AG04449 (cell line): ENCODE results near the gene ARHGEF26.
"Not testable (repeated sequence)": the region's sequence is repeated elsewhere in the genome, so short reads cannot be mapped to it uniquely, and the experiment has no call there.

Source experiments
- CTCF ChIA-PET: fragments of 350-600 bp; formaldehyde crosslinking; extraction: SDS; loops from one replicate; lab custom pipeline; 2021; ENCODE audit warnings: antibody characterized with exemption; lab: Yijun Ruan, JAX
- POLR2A ChIA-PET: fragments of 400-600, 350-600 bp; formaldehyde crosslinking; extraction: SDS; loops from one replicate; lab custom pipeline; 2020; ENCODE audit warnings: antibody characterized with exemption, inconsistent platforms; lab: Yijun Ruan, JAX
- DNase-seq: peaks from one replicate; pipeline ENCODE4 v3.0.0-alpha.2; 2010; ENCODE audit warnings: low read depth, low spot score
- H3K4me3 ChIP-seq: 2 replicates; pipeline ENCODE4 v1.5.1; 2011; ENCODE audit warnings: low read depth, mild to moderate bottlenecking, control low read depth, low read length
- CTCF ChIP-seq: IDR thresholded peaks from one replicate; pipeline ENCODE4 v1.5.1; 2011; ENCODE audit warnings: mild to moderate bottlenecking, moderate library complexity, low read length, control low read depth, inconsistent platforms; ENCODE audit not compliant: insufficient read depth; ENCODE audit errors: missing control alignments

The ARHGEF26 gene

DNA sequence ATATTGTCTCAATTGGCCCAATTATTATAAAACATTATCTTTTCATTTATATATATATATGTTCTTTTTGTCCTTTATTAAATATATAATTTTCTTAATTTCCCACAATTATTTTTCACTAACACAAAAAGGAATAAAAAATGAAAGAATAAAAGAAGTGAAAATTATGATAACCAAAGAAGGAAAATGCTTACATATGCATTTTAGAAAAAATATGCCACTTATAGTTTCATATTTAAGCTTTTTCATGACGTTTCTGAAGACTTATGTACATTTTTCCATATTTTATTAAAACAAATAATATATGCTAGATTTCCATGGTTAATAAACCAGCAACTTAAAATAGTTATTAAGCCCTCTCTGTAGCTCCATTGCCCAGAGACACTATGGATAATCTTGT, 34.9 kb upstream of the ARHGEF26 start:
- H3K4me3 ChIP-seq = no peak overlapping the region
- CTCF ChIA-PET = interaction anchor here (1.0 kb wide), 1 partner anchor 16 kb away, joined by 3 read pairs; no protein-coding TSS in a partner anchor
- DNase-seq = no peak
- no peak for TF ChIP-seq CTCF
- POLR2A ChIA-PET = no interaction called here

DNA sequence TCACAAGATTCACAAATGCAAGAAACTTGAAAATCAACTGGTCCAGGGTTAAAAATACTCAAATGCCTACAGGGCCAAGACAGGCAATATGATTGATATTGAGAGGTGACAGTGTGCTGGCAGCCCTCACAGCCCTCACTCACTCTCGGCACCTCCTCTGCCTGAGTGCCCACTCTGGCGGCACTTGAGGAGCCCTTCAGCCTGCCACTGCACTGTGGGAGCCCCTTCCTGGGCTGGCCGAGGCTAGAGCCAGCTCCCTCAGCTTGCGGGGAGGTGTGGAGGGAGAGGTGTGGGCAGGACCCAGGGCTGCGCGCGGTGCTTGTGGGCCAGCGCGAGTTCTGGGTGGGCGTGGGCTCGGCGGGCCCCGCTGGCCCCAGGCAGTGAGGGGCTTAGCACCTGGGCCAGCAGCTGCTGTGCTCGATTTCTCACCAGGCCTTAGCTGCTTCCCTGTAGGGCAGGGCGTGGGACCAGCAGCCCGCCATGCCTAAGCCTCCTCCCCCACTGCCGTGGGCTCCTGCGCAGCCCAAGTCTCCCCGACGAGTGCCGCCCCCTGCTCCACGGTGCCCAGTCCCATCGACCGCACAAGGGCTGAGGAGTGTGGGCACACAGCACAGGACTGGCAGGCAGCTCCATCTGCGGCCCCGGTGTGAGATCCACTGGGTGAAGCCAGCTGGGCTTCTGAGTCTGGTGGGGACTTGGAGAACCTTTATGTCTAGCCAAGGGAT, 33.3 kb upstream of the ARHGEF26 start:
- POLR2A ChIA-PET = not testable (repeated sequence)

GRCh38 chr3:154089421-154090420, 31.5 kb upstream of the ARHGEF26 start:
- ChIA-PET CTCF (interaction anchor here (5.9 kb wide), 1 partner anchor 164 kb away, joined by 45 read pairs; no protein-coding TSS in a partner anchor), POLR2A (no interaction called here)
- no peak for DNase-seq
- H3K4me3 ChIP-seq = no peak overlapping the region
- TF ChIP-seq CTCF = no peak

More for the DNA sequence above, 33.3 kb upstream of the ARHGEF26 start:
- not testable (repeated sequence) for H3K4me3 ChIP-seq, DNase-seq
- CTCF ChIA-PET = interaction anchor here (1.0 to 1.2 kb wide), 2 partner anchors 165 to 169 kb away, joined by 3 to 4 read pairs; no protein-coding TSS in a partner anchor

GRCh38 chr3:154094051-154094450, 27.1 kb upstream of the ARHGEF26 start:
- no peak for DNase-seq
- POLR2A ChIA-PET = no interaction called here
- CTCF ChIA-PET = interaction anchor here (5.9 kb wide), 1 partner anchor 160 kb away, joined by 45 read pairs; no protein-coding TSS in a partner anchor
- no peak for TF ChIP-seq CTCF
- H3K4me3 ChIP-seq = no peak overlapping the region

- no peak overlapping the region for H3K4me3 ChIP-seq
- CTCF ChIA-PET = interaction anchor here (1.0 to 1.2 kb wide), 2 partner anchors 157 to 160 kb away, joined by 6 to 18 read pairs; no protein-coding TSS in a partner anchor
- DNase-seq = peak; percentile 14
- POLR2A ChIA-PET = no interaction called here
- TF ChIP-seq CTCF = peak; percentile 18
These were observed 25.3 kb upstream of the ARHGEF26 start for GRCh38 chr3:154095832-154096421.

DNA sequence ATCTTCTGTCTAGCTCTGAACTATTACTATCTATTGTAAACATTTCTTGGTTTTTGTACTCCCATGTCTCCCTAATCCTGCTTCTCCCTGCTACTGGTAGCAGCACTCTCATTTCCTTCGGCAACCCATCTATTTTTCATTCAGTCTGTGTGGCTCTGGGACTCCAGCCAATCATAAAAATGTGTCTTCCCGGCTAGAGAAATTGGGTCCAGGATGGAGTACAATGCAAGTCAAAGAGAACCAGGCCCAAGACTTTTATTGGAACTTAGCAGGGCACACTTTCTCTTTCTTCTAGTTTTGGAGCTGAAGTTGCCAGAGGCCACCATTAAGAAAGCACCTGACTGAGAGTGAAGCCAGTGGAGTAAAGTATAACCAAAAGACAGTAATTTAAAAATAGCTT, 22.8 kb upstream of the ARHGEF26 start:
- H3K4me3 ChIP-seq = no peak overlapping the region
- ChIA-PET CTCF (interaction anchor here (0.9 to 3.4 kb wide), 2 partner anchors 155 to 159 kb away, joined by 3 to 46 read pairs; no protein-coding TSS in a partner anchor), POLR2A (no interaction called here)
- DNase-seq = no peak
- TF ChIP-seq CTCF = no peak
